Fibroblast of lung (primary cell): Measurements from ENCODE around the gene IGSF23. TPM values are rescaled to one million over a fixed set of nuclear protein-coding genes. Genes with fewer than 3 reads are reported as not detected.
A peak's percentile ranks its signal among the peaks of the same experiment; 100 is the strongest.
"Not testable (repeated sequence)": the region's sequence is repeated elsewhere in the genome, so short reads cannot be mapped to it uniquely, and the experiment has no call there.

Source experiments
- DNase-seq, 2 donors: peaks; one replicate each; pipeline versions ENCODE4 v3.0.0 to v3.0.0-alpha.2; 2010; ENCODE audit warnings: low read depth in 2 of 2
- H2AFZ ChIP-seq: 2 replicates; pipeline ENCODE4 v1.5.1; 2012; ENCODE audit warnings: low read length, control low read depth, inconsistent platforms
- H3K27ac ChIP-seq: 2 replicates; pipeline ENCODE4 v1.5.1; 2011; ENCODE audit warnings: low read length, control low read depth; ENCODE audit not compliant: insufficient read depth
- H3K27me3 ChIP-seq: 2 replicates; pipeline ENCODE4 v1.5.1; 2011; ENCODE audit warnings: mild to moderate bottlenecking, low read length; ENCODE audit not compliant: control insufficient read depth, insufficient read depth
- H3K36me3 ChIP-seq: 2 replicates; pipeline ENCODE4 v1.5.1; 2011; ENCODE audit warnings: low read length; ENCODE audit not compliant: control insufficient read depth, insufficient read depth
- H3K4me1 ChIP-seq: 2 replicates; pipeline ENCODE4 v1.5.1; 2011; ENCODE audit warnings: low read length; ENCODE audit not compliant: control insufficient read depth, insufficient read depth; ENCODE audit errors: extremely low read depth
- H3K4me2 ChIP-seq: 2 replicates; pipeline ENCODE4 v1.5.1; 2011; ENCODE audit warnings: low read length, control low read depth; ENCODE audit not compliant: insufficient read depth; ENCODE audit errors: extremely low read depth
- H3K4me3 ChIP-seq, 4 experiments: fragments of 200-600 bp in 1 of 4; sonication (generic) in 1 of 4; replicated peaks in 1 of 4; 2 replicates each; pipeline ENCODE4 v1.5.1; 2011 to 2016; ENCODE audit warnings: low read length in 4 of 4, low read depth in 3 of 4, mild to moderate bottlenecking in 3 of 4, control low read depth in 2 of 4, inconsistent platforms in 1 of 4, mixed read lengths in 1 of 4; ENCODE audit not compliant: insufficient read depth in 1 of 4; ENCODE audit errors: control extremely low read depth in 1 of 4
- H3K79me2 ChIP-seq: 2 replicates; pipeline ENCODE4 v1.5.1; 2012; ENCODE audit warnings: mild to moderate bottlenecking, low read length, inconsistent platforms; ENCODE audit not compliant: control insufficient read depth, insufficient read depth
- H3K9ac ChIP-seq: 2 replicates; pipeline ENCODE4 v1.5.1; 2011; ENCODE audit warnings: mild to moderate bottlenecking, low read length, control low read depth; ENCODE audit not compliant: insufficient read depth
- H3K9me3 ChIP-seq: 2 replicates; pipeline ENCODE4 v1.5.1; 2012; ENCODE audit warnings: low read depth, low read length; ENCODE audit not compliant: control insufficient read depth, insufficient read depth
- H4K20me1 ChIP-seq: 2 replicates; pipeline ENCODE4 v1.5.1; 2011; ENCODE audit warnings: low read length; ENCODE audit not compliant: control insufficient read depth, insufficient read depth; ENCODE audit errors: extremely low read depth
- EZH2 ChIP-seq: IDR thresholded peaks from 2 replicates; pipeline ENCODE4 v1.5.1; 2012; ENCODE audit warnings: low read length, control low read depth, mild to moderate bottlenecking; ENCODE audit errors: missing control alignments
- polyA plus RNA-seq, 2 donors: library from polyadenylated mRNA; depleted of rRNA in 1 of 2; stranded (reverse) in 1 of 2; unstranded in 1 of 2; fragments of >200 nt; gene quantifications; 2 replicates each; pipeline ENCODE4 v1.2.1, GENCODE V29; 2011 to 2012; ENCODE audit warnings: missing spikeins in 1 of 2
- total RNA-seq: library from RNA; depleted of rRNA; stranded (reverse); fragments of >200 nt; gene quantifications from 2 replicates; pipeline ENCODE4 v1.2.1, GENCODE V29; 2014
- TF ChIP-seq, protein P1 (sequence below), 2 donors: IDR thresholded peaks in 1 of 2; conservative IDR thresholded peaks in 1 of 2; 1 replicate in 1 of 2; 2 replicates in 1 of 2; pipeline ENCODE4 v1.5.1; 2011 to 2012; ENCODE audit warnings: low read length in 2 of 2, control low read depth in 1 of 2, inconsistent platforms in 1 of 2, low read depth in 1 of 2, mild to moderate bottlenecking in 1 of 2

IGSF23 gene
- total and polyA plus RNA-seq, 2 donors (not counting 1 experiment from before 2014, with no cell fraction given) = 0.33 to 1.3 TPM

- Histone ChIP-seq H4K20me1 (no peaks in the 10 kb centered on the region), H3K9ac (no peak overlapping the region), H3K27me3 (no peaks in the 10 kb centered on the region), H3K79me2 (no peaks in the 10 kb centered on the region), H3K9me3 (no peaks in the 10 kb centered on the region), H3K4me3 (no peak overlapping the region), H3K27ac (no peak overlapping the region), H3K36me3 (no peaks in the 10 kb centered on the region), H3K4me1 (peaks cover 14% of the 10 kb centered on the region), H2AFZ (no peak overlapping the region), H3K4me2 (no peak overlapping the region)
- TF ChIP-seq EZH2 = no peak
- TF ChIP-seq, protein P1, sequence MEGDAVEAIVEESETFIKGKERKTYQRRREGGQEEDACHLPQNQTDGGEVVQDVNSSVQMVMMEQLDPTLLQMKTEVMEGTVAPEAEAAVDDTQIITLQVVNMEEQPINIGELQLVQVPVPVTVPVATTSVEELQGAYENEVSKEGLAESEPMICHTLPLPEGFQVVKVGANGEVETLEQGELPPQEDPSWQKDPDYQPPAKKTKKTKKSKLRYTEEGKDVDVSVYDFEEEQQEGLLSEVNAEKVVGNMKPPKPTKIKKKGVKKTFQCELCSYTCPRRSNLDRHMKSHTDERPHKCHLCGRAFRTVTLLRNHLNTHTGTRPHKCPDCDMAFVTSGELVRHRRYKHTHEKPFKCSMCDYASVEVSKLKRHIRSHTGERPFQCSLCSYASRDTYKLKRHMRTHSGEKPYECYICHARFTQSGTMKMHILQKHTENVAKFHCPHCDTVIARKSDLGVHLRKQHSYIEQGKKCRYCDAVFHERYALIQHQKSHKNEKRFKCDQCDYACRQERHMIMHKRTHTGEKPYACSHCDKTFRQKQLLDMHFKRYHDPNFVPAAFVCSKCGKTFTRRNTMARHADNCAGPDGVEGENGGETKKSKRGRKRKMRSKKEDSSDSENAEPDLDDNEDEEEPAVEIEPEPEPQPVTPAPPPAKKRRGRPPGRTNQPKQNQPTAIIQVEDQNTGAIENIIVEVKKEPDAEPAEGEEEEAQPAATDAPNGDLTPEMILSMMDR (conservative IDR thresholded peaks at IDR 0.05 in 1 of 2, IDR thresholded peaks at IDR 0.05 in 1 of 2; ENCODE audit: low read depth in 1 of 2, low read length in 2 of 2) = no peak
- DNase-seq = peak in 1 of 2 donors; percentile 49
Observed at GRCh38 chr19:44609219-44609618, 4.1 kb upstream of the IGSF23 start.

DNA sequence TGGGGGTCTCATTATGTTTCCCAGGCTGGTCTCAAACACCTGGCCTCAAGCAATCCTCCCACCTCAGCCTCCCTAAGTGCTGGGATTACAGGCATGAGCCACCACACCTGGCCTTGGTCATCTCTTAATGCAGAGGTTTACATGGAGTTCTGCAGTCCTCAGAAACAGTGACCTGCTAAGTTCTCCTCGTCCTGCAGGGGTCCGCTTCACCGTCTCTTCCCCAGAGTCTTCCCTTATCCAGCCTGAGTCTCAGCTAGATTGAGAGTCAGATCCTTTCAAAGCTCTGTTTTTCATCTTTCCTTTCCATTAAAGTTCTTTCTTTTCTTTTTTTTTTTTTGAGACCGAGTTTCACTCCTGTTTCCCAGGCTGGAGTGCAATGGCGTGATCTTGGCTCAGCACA lies 2.9 kb upstream of the IGSF23 start:
- H3K4me2 ChIP-seq, H3K9ac ChIP-seq, H3K27ac ChIP-seq, H3K79me2 ChIP-seq, H3K36me3 ChIP-seq, H3K4me3 ChIP-seq, H3K9me3 ChIP-seq, H3K27me3 ChIP-seq, H4K20me1 ChIP-seq, H2AFZ ChIP-seq: not testable (repeated sequence)
- H3K4me1 ChIP-seq = peaks cover 12% of the 10 kb centered on the region
- DNase-seq = peak; percentile 26 to 50
- TF ChIP-seq, protein P1 (conservative IDR thresholded peaks at IDR 0.05 in 1 of 2, IDR thresholded peaks at IDR 0.05 in 1 of 2; ENCODE audit: low read depth in 1 of 2, low read length in 2 of 2) = peak; percentile 49 to 50

- no peaks in the 10 kb centered on the region for H3K9me3 ChIP-seq
- H3K9ac ChIP-seq = no peak overlapping the region
- H3K4me2 ChIP-seq = no peak overlapping the region
- no peak for TF ChIP-seq EZH2
- TF ChIP-seq, protein P1 (conservative IDR thresholded peaks at IDR 0.05 in 1 of 2, IDR thresholded peaks at IDR 0.05 in 1 of 2; ENCODE audit: low read depth in 1 of 2, low read length in 2 of 2) = no peak
- H2AFZ ChIP-seq = no peak overlapping the region
- DNase-seq = no peak
- H3K27ac ChIP-seq = no peak overlapping the region
- H3K36me3 ChIP-seq = no peaks in the 10 kb centered on the region
- no peak overlapping the region for H3K4me3 ChIP-seq
- no peaks in the 10 kb centered on the region for H3K79me2 ChIP-seq
- no peaks in the 10 kb centered on the region for H4K20me1 ChIP-seq
- H3K4me1 ChIP-seq = peaks cover 12% of the 10 kb centered on the region
- H3K27me3 ChIP-seq = no peaks in the 10 kb centered on the region
Observed at GRCh38 chr19:44611812-44612295, 1.5 kb upstream of the IGSF23 start.
